SK-N-SH treated with all-trans-retinoic acid at 6 μM for 48 hours (cell line): ENCODE measurements around the gene CAMKMT.

ENCODE experiments used
- CREB5 ChIP-seq: fragments of 250-450 bp; sonication (Bioruptor Pico); IDR thresholded peaks from 2 replicates; pipeline ENCODE4 v1.5.1; 2020; ENCODE audit warnings: low read depth, mild to moderate bottlenecking, moderate library complexity
- ESRRG ChIP-seq: fragments of 250-450 bp; sonication (Bioruptor Pico); IDR thresholded peaks from 2 replicates; pipeline ENCODE4 v1.6.1; 2021; ENCODE audit warnings: mild to moderate bottlenecking
- GLIS3 ChIP-seq: fragments of 250-450 bp; sonication (Bioruptor Pico); IDR thresholded peaks from 2 replicates; pipeline ENCODE4 v1.5.0; 2020; ENCODE audit warnings: mild to moderate bottlenecking, moderate library complexity
- OSR1 ChIP-seq: fragments of 250-450 bp; sonication (Bioruptor Pico); IDR thresholded peaks from 2 replicates; pipeline ENCODE4 v1.8.0; 2022; ENCODE audit warnings: moderate library complexity, mild to moderate bottlenecking, inconsistent platforms
- PATZ1 ChIP-seq: fragments of 250-450 bp; sonication (Bioruptor Pico); IDR thresholded peaks from 2 replicates; pipeline ENCODE4 v1.8.0; 2020; ENCODE audit warnings: mild to moderate bottlenecking, moderate library complexity, borderline replicate concordance
- RARB ChIP-seq: fragments of 250-450 bp; sonication (Bioruptor Pico); IDR thresholded peaks from 2 replicates; pipeline ENCODE4 v1.8.0; 2021; ENCODE audit warnings: mild to moderate bottlenecking, moderate library complexity
- ZC3H10 ChIP-seq: fragments of 250-450 bp; sonication (Bioruptor Pico); IDR thresholded peaks from 2 replicates; pipeline ENCODE4 v1.5.1; 2021; ENCODE audit warnings: mild to moderate bottlenecking, moderate library complexity
- ZFP3 ChIP-seq: fragments of 250-450 bp; sonication (Bioruptor Pico); IDR thresholded peaks from 2 replicates; pipeline ENCODE4 v1.5.0; 2020; ENCODE audit warnings: mild to moderate bottlenecking, moderate library complexity
- ZFP30 ChIP-seq: fragments of 450-650 bp; formaldehyde crosslinking; IDR thresholded peaks from 2 replicates; pipeline ENCODE4 v1.5.0; 2022; ENCODE audit warnings: mild to moderate bottlenecking, moderate library complexity
- ZNF70 ChIP-seq: fragments of 450-650 bp; formaldehyde crosslinking; IDR thresholded peaks from 2 replicates; pipeline ENCODE4 v1.5.0; 2020; ENCODE audit warnings: mild to moderate bottlenecking, moderate library complexity

GRCh38 chr2:44804406-44805265 is 442.9 kb downstream of the CAMKMT start:
- TF ChIP-seq ESRRG (CRISPR knock-in tag) (no peak), GLIS3 (no peak), PATZ1 (CRISPR knock-in tag) (no peak), ZNF70 (CRISPR knock-in tag) (no peak), ZC3H10 (CRISPR knock-in tag) (no peak), ZFP3 (CRISPR knock-in tag) (no peak), CREB5 (CRISPR knock-in tag) (no peak), ZFP30 (CRISPR knock-in tag) (no peak), OSR1 (CRISPR knock-in tag) (no peak), RARB (no peak)
